OCI-M1 (cell line): ENCODE data around the gene TAAR1.
"Not testable (repeated sequence)": the region's sequence is repeated elsewhere in the genome, so short reads cannot be mapped to it uniquely, and the experiment has no call there.

ENCODE experiments used
- DNase-seq: peaks from one replicate; lab custom pipeline; 2025; lab: John Stamatoyannopoulos, UW

The TAAR1 gene

GRCh38 chr6:132659082-132659481 lies at the start of gene TAAR1:
TSS of gene TAAR1 (minus strand) at chr6:132659182. CDS start at chr6:132646003, 13,179 bp downstream.
- no peak for DNase-seq

GRCh38 chr6:132708771-132709170 lies 49.8 kb upstream of the TAAR1 start:
- DNase-seq = no peak

- no peak for DNase-seq
Observed at GRCh38 chr6:132708002-132708401, 49.0 kb upstream of the TAAR1 start.

- not testable (repeated sequence) for DNase-seq
Observed at GRCh38 chr6:132706756-132707155, 47.8 kb upstream of the TAAR1 start.

- DNase-seq = no peak
Observed at GRCh38 chr6:132703936-132704335, 45.0 kb upstream of the TAAR1 start.

- peak; percentile 37 for DNase-seq
Observed at GRCh38 chr6:132698608-132699007, 39.6 kb upstream of the TAAR1 start.

- no peak for DNase-seq
Observed at GRCh38 chr6:132695773-132696172, 36.8 kb upstream of the TAAR1 start.

- DNase-seq = no peak
Observed at GRCh38 chr6:132693478-132693877, 34.5 kb upstream of the TAAR1 start.

GRCh38 chr6:132690678-132691077 lies 31.7 kb upstream of the TAAR1 start:
- no peak for DNase-seq

GRCh38 chr6:132687306-132687705 lies 28.3 kb upstream of the TAAR1 start:
- no peak for DNase-seq

- DNase-seq = no peak
Observed at GRCh38 chr6:132686531-132686930, 27.5 kb upstream of the TAAR1 start.

- DNase-seq = no peak
Observed at GRCh38 chr6:132685009-132685408, 26.0 kb upstream of the TAAR1 start.

GRCh38 chr6:132684272-132684671 lies 25.3 kb upstream of the TAAR1 start:
- no peak for DNase-seq

GRCh38 chr6:132683543-132683942 lies 24.6 kb upstream of the TAAR1 start:
- peak; percentile 22 for DNase-seq

- not testable (repeated sequence) for DNase-seq
Observed at GRCh38 chr6:132679094-132679493, 20.1 kb upstream of the TAAR1 start.

GRCh38 chr6:132675749-132676148 lies 16.8 kb upstream of the TAAR1 start:
- no peak for DNase-seq

- DNase-seq = no peak
Observed at GRCh38 chr6:132675002-132675401, 16.0 kb upstream of the TAAR1 start.

- DNase-seq = peak; percentile 96
Observed at GRCh38 chr6:132673376-132674094, 14.6 kb upstream of the TAAR1 start.

- no peak for DNase-seq
Observed at GRCh38 chr6:132671295-132671694, 12.3 kb upstream of the TAAR1 start.

- peak; percentile 86 for DNase-seq
Observed at GRCh38 chr6:132669690-132670291, 10.8 kb upstream of the TAAR1 start.

GRCh38 chr6:132666118-132666517 lies 7.1 kb upstream of the TAAR1 start:
- DNase-seq = no peak

- DNase-seq = no peak
Observed at GRCh38 chr6:132664309-132665034, 5.5 kb upstream of the TAAR1 start.

- DNase-seq = no peak
Observed at GRCh38 chr6:132663661-132664060, 4.7 kb upstream of the TAAR1 start.
